NCI-H146 treated with DMSO at 0.1 percent for 48 hours (cell line): Measurements from ENCODE around the gene TMC1.

Experiments
- DNase-seq: peaks from one replicate; lab custom pipeline; 2025; ENCODE audit not compliant: unreplicated experiment; lab: John Stamatoyannopoulos, UW

The TMC1 gene

DNA sequence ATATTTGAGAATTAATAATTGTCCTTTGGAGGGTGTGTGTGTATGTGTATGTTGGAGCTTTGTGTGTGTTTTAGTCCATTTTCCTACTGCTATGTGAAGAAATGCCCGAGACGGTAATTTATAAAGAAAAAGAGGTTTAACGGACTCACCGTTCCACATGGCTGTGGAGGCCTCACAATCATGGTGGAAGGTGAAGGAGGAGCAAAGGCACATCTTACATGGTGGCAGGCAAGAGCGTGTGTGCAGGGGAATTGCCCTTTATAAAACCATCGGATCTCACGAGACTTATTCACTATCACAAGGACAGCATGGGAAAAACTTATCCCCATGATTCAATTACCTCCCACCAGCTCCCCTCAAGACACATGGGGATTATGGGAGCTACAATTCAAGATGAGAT is 44.1 kb downstream of the TMC1 start:
- no peak for DNase-seq

DNA sequence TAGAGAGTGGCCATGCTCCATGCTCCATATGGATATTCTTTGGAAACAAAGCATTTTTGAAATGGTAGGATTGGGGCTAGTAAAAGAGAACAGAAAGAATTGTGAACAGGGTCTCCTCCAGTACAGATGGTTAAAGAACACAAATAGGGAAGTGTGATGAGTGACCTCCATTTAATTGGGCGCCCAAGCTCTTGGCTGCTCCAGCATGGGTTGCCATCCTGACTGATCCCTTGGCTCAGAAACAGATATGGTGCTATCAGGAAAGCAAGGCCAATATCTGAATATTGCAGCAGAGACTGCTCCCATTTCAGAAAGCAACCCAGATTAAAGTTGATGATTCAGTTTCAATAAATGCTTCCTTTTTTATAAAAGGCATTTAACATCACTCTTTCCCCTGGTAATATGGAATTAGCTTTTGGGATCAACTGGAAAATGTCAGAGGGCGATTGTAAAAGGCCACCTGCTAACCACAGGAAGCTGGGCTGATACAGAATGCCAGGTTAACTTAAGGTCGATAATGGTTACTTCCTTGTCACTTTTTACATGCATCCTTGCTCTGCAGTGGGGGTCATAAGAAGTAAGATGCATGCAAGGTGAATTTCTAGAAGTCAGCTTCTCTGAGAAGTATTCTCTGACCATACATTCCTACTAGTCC is 52.9 kb downstream of the TMC1 start:
- DNase-seq, result no peak

DNA sequence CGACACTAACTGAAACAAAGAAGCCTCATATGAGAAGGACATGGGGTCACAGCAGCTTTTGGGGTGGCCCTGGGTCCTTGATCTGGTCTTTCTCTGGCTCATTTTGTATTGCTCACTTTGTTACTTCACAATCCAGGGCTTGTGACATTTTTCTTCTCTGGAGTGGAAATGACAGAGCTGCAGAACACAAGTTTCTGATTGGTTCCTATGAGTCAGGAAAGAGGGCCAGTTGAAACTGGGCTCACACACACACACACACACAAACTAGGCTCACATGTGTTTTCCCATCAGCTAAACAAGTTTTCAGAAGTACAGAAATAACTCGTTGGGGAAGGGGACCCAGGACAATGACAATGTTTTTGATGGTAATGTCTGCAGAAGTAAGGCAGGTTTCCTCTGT is 54.3 kb downstream of the TMC1 start:
- DNase-seq, result no peak

DNA sequence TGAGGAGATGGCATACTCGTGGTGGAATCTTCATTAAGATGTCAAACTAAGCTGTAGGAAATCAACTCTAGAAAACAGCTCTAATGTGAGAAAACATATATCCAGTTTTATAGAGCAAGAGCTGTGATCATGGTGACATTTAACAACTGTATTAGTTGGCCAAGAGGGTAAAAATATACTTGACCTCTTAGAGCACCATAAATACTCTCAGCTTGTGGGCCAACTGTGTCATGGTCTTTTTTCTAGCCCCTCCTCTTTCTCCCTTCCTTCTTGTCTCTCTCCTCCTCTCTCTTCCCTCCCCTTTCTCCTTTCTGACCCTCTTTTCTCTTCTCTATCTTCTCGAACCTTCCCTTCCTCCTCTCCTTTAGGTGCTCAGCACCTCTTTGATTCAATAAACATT is 54.7 kb downstream of the TMC1 start:
- DNase-seq, result no peak

- DNase-seq, result no peak
These were observed 55.9 kb downstream of the TMC1 start for GRCh38 chr9:72577212-72577753.

DNA sequence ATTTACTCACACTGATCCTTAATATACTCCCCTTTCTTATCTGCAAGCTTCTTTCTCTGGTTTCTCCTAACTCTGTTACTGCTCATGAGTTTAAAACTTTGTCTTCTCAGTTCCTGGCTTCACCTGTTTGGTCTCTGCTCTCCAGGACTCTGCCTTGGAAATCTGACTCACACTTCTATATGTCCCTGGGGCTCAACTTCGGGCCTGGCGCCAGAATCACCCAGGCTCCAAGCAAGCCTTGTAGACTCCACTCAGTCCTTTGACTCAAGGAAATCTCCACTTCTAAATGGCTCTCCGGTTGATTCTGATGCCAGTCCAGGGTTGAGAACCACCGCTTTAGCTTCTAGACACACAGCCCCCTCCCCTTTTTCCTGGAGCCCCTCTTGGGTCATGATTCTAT is 57.8 kb downstream of the TMC1 start:
- DNase-seq, result no peak

DNA sequence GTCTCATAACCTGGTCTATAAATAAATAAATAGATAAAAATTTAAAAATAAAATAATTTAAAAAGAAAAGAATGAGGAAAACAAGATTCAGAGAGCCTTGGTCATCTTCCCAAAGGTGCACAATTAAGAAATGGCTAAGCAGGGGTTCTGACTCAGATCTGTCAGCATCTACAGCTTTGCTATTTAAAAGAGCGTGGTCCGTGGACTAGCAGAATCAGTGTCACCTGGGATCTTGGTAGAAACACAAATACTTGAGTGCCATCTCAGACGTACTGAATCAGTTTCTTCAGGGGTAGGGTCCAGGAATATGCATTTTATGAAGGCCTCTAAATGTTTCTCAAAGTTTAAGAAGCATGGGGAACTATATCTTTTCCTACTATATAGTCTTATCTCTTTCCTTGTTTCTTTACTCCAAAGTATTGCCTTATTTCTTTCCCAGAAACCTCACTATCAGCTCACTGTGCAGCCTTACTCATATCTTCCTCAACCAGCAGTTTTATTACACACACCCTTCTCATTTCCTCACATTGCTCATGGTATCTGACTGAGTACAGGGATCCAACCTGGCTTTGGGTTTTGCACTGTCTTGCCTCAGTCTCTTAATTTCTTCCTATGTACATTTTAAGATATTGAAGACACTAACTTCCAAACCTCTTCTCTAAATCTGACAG is 58.6 kb downstream of the TMC1 start:
- no peak for DNase-seq

- DNase-seq, result no peak
These were observed 60.3 kb downstream of the TMC1 start for GRCh38 chr9:72581694-72582093.

DNA sequence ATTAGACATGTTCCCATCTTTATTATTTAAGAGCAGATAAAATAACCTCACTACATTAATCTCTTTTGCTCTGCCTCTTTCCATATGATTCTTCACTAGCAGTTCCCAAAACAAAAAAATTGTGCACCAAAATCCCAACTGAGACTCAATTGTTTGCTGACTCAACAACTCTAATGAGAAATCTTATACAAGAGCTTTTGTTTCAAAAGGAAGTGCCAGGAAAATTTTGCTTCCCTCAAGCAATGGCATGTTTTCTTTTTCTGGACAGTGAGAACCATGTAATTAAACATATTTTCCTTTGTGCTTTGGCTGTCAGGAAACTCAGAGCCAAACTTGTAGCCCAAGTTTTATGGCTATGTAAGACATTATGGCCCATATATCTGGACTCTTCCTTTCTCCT is 62.0 kb downstream of the TMC1 start:
- no peak for DNase-seq

- no peak for DNase-seq
These were observed 65.2 kb downstream of the TMC1 start for GRCh38 chr9:72586388-72587130.

GRCh38 chr9:72588336-72588735 is 66.9 kb downstream of the TMC1 start:
- no peak for DNase-seq

DNA sequence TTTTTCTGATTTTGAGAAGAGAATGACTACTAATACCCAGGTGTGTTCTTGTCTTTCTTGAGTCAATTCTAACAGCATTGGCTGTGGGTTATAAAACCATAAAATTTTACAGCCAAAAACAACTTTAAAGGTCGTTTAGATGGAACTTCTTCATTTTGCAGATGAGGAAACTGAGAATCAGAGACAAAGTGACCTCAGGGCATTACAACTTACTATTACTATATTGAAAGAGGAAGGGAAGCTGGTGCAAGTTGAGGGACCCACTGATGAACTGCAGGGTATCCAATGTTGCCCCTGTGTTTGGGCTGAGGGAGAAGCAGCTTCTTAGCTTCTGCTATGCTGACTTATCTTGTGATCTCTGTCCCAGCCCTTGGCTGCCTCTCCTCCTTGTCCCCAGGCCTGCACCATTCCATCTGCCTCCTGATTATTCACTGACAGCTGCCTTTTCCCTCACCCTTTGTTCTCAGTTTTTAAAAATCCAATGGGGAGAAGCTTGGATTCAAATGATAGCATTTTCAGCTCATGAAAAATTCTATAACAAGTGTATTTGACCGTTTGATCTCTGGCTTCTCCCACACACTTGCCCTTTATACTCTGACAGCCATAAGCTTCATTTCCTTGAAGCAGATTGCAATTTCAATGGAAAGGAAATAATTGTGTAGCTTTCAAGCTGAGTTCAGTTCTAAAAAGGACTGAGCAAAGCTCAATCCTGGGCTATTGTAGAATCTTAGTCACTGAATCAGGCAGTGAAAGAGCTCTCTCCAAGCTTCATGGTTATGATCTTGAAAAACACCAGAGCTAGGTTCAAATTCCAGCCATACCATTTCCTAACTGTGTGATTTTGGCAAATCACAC is 68.5 kb downstream of the TMC1 start:
- DNase-seq, result no peak

GRCh38 chr9:72590824-72591223 is 69.4 kb downstream of the TMC1 start:
- no peak for DNase-seq

GRCh38 chr9:72592502-72593403 is 71.3 kb downstream of the TMC1 start:
- DNase-seq, result peak; percentile 5

DNA sequence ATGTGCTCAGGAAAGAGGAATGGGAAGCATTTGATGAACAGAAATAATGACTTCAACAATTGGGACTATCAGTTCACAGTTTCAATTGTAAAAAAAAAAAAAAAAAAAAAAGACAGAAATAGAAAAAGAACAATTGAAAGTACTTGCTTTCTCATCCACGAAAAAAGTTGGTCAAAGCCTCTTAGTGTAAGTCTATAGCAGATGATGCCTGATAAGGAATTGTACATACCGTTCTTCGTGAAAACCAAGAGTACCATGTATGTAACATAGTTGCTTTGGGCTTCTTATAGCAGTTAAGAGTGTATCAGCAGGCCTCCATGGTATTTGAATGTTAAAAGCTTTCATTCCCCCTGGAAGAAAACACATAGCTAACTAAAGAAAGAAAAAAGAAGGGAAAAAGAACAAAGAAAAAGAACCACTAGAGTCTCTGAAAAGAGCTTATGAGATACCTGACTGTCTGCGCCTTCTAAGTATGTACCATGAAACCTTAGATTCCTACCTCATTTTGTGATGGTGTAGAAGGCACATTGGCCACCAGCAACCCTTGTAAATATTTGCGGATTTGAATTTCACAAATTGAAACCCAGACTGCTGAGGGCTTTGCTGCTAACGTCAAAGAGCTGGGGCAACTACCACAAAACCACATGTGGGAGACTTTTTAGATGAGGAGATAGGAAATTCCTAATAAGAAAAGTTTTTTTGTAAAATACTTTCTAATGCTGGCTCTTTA is 75.2 kb downstream of the TMC1 start:
- no peak for DNase-seq

DNA sequence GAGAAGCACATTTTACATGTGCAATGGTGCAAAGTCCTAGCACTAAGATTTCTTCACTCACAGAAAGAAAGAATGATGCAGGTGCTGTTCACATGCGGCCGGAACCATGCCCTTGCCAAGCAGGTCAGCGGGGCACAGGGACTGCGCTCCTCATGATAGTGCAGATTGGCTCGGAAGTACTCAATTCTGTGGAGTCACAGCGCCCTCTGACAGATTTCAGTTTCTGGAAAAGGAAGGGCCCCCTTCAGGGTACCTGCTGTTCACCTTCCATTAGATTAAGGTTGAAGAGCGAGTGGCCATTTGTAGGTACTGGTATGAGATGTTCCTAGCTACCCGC is 75.7 kb downstream of the TMC1 start:
- no peak for DNase-seq

- DNase-seq, result no peak
These were observed 76.2 kb downstream of the TMC1 start for GRCh38 chr9:72597601-72598000.

DNA sequence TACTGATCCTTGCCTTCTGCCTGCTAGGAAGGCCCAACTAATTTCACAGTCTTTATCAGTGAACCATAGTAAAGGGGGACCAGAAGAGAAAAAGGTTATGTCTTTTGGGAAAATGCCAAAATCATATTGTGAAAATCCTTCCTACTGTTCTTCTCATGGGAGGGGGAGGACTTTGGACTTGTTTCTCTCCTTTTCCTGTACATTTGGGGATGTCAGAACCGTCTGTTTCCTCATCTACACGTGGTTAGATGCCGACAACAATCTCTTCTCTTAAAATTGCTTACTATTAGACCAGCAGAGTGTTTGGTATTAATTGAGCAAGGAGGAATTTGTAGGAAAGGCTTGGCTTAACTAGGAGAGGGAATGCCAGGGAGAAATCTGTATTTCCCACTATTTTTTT is 77.2 kb downstream of the TMC1 start:
- no peak for DNase-seq

DNA sequence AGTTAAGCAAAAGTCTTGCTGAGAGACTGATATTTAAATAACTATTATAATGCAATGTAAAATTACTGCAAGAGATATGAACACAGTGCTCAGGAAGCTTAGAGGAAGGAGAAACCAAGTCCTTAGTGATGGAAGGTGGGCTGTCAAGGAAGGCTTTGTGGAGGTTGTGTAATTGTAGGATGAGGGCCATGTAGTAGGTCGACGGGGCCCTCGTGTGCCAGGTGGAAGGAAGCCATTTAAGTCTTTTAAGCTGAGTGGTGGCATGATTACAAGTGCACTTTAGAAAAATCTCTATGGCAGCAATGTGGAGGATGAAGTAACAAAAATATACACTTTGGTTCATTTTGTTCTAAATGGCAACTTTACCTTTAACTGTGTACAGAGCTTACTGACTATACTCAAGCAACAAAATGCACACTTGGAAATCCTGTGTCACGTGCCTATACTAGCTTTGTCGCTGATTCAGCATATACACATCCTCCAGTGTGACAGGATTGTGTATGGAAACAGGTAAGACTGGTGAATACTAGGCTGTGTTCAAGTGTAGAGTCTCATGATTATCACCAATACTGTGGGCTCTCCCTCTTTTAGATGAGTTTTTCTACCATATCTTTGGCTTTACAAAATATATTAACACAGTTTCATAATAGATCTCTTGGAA is 78.6 kb downstream of the TMC1 start:
- no peak for DNase-seq
